NCI-H1436 (cell line): Measurements from ENCODE around the gene SLC2A13.
"Not testable (repeated sequence)": the region's sequence is repeated elsewhere in the genome, so short reads cannot be mapped to it uniquely, and the experiment has no call there.

Experiments
- DNase-seq: peaks from one replicate; lab custom pipeline; 2025; lab: John Stamatoyannopoulos, UW

SLC2A13 gene

DNA sequence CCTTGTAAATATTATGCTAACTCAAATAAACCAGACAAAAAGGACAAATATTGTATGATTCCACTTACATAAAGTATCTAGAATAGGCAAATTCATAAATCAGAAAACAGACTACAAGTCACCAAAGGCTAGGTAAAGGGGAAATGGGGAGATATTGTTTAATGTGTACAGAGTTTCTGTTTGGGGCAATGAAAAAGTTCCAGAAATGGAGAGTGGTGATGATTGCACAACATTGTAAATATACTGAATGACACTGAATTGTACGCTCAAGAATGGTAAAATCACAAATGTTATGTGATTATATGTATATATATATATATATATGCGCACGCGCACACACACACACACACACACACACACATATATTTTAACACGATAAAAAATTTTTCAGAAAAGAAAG lies 182.5 kb downstream of the SLC2A13 start:
- DNase-seq: no peak

DNA sequence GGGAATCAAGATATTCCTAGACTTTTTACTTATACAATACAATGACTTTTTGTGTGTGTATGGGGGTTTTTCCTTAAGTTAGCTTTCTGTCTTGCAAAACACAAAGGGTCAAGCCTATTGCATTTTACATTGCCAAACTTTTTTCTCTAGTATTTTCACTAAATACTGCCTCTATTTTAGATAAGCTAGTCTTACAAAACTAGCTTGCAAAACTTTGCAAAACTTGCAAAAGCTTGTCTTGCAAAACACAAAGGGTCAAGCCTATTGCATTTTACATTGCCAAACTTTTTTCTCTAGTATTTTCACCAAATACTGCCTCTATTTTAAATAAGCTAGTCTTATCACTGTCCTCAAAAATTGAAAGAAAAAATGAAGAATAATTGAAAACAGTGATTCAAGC lies 183.3 kb downstream of the SLC2A13 start:
- not testable (repeated sequence) for DNase-seq

DNA sequence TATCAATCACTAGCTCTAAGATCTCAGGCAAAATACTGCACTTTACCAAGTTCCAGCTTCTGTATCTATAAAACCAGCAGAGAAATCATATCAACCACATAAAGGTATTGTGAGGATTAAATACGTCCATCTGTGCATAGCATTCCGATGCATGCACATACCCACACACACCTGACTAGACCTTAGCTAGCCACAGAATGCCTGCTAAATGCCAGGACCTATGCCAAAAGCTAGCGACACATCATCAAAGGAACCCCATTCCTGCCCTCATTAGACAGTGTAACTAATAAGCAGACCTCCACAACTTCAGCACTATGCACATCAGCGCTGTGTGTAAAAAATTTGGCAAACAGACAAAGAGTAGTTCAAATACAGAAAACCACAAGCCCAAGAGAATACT lies 185.2 kb downstream of the SLC2A13 start:
- no peak for DNase-seq

DNA sequence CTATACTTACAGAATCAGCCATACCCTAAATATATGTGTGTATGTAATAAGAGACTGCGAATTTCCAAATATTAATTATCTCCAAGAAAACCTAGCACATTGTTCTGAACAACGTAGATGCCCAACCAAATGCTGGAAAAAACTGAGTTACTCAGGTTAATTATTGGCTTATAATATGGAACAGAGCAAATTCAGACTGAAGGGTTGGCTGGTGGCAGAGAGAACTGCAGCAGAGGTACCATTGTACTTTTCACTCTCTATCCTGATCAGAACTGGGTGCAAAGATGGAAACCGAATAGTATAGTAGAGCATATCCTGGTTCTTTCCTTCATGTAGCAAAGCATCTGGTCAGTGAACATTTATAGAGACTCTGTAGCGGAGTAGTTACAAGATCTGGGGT lies 185.7 kb downstream of the SLC2A13 start:
- no peak for DNase-seq

DNA sequence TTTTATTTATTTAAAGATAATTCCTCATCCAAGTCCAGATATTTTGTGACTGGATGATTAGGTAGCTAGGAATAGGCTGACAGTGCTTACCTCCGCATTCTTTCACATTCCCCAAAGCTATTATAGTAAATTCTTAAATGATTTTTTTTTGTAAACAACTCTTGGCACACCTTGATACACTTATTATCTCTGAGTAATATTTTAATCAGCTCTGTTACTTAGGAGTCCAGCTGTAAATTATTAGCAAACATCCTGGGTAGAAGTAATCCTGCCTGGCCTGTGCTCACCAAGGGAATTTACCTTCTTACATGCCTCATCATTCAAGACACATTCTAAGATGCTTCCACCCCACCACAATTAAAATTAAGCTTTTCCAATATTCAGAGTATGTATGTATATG lies 186.1 kb downstream of the SLC2A13 start:
- no peak for DNase-seq

DNA sequence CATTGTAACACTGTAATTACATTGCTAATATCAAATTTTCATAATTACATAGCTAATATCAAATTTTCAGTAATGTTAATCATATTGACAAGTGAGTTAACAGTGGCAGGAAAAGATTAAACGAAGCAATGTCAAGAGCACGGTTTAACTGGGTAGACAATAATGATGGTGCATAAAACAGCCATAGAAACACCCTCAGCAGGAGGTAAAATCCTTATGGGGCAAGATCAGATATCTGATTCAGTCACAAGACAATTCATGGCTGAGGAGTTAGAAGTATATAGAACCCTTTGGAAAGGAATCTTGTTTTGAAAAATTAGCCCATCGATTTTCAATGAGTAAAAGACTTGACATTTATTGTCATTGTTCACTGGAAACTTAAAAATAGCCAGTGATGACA lies 190.6 kb downstream of the SLC2A13 start:
- DNase-seq: no peak

DNA sequence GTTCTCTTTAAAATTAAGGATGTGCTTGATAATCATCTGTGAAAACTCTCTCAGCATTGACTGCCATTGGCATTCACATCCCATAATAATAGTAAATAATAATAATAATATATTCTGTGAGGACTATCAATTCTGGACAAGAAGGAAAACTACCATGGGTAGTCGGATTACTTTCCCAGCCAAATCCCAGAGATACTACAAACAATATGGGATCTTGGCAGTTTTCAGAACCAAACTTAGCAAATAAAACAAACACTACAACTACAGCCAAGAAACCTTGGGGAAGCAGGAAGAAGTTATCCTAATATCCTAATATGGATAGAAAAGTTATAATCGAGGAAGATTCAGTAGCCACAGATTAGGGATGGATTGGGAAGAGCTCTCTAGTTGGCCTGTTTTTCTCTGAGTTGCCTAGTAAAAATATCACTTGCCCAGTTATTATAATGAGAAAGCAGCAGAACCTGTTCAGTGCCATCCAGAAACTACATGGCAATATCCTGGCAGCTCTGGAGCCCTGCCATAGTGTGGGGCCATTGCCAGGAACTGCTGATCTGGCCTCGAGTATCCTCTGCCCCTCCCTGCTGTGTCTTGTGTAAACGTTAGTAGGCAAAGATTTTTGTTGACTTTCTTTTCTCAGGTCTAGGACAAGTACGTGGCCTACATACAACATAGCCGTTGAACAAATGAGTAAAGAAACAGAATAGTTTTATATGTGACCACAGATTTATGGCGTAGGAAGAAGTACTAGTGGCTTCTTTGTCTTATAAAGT lies 193.5 kb downstream of the SLC2A13 start:
- DNase-seq: no peak

DNA sequence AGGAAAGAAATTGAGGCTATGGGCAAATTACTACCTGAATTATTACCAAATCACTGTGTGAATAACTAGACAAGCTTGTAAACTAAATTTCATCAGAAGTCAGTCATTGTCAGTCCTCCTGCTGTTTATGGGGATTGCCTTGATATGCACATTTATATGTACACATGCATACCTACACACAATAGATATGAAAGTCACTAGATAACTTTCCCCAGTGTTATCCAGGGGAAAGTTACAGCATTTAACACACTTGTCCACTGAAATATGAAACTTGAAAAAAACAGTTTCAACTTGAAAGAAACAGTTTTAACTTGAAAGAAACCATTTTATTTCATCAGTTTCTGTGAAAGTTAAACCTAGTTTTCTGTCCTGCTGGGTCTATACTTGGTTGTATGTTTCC lies 199.6 kb downstream of the SLC2A13 start:
- DNase-seq: no peak

DNA sequence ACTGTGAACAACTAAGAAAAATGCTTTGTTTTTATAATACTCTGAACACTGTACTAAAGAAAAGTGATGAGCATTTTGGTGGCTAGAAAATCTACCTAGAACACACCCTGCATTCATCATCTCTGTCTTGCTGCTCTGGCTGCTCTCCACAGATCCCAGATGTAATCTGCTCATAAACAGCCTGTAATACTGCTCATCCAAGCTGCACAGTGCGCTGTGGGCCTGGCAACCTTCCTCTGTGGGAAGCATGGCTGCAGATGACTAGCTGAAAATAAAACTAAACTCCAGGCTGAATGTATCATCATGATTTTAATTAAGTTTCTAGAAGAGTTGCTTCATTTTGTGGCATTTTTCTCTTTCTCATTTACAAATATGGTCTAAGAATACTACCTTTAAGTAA lies 200.7 kb downstream of the SLC2A13 start:
- no peak for DNase-seq

DNA sequence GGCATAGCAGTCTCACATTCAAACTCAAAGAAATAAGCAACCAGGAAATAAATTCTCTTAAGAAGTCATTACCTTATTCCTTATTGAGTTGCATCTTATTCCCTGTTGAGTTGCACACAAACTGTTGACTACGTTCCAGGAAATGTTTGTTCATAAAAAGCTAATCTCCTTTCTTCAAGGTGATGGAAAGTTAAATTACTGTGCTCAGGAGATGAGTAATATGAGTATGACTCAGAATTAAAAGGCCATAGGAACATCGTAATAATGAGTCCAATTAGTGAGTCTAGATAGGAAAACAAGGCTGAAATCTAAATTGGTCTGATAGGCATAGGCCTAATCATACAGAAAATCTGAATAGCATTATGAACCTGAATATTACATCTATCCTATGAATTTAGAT lies 203.1 kb downstream of the SLC2A13 start:
- peak; percentile 3 for DNase-seq

DNA sequence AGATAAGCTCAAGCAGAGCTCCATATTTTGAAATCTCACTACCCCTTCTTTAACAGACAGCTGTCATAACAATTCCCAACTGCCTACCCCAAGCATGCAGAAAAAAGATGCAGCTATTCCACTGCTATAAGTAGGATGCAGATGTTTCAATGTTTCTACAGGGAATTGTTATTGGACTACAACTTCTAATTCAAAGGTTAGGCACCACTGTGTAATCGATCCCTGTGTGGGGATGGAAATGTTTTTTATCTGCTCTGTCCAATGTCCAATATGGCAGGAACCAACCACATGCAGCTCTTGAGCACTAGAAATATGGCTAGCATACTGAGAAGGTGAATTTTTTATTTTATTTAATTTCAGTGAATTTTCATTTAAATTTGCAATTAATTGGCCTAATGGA lies 208.6 kb downstream of the SLC2A13 start:
- no peak for DNase-seq

DNA sequence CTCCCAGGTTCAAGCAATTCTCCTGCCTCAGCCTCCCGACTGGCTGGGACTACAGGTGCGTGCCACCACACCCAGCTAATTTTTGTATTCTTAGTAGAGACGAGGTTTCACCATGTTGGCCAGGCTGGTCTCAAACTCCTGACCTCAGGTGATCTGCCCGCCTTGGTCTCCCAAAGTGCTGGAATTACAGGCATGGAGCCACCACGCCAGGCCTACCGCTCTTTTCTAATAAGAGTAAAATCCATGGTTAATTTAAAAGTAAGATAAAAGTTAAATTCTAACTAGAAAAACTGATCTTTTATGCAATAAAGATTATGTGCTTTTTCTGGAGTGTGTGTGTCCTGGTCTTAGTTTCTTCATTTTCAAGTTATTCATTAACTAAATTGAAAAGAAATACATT lies 212.5 kb downstream of the SLC2A13 start:
- DNase-seq: not testable (repeated sequence)

DNA sequence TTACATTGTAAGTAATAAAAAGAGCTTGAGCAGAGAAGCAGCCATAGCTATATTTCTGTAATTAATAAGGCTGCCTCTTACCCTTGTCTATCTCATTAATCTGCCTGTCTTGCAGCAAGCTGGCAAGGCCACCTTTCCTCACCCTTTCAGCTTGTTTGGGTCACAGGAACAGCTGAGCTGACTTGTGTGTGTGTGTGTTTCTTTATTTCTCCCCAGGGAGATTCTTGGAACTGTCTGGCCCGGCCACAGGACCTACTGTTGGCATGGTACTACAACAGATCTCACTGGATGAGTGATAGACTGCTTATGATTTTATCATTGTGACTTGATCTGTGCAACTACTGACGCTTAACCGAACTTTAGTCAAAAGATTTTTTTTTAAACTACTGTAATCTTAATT lies 213.7 kb downstream of the SLC2A13 start:
- DNase-seq: no peak

DNA sequence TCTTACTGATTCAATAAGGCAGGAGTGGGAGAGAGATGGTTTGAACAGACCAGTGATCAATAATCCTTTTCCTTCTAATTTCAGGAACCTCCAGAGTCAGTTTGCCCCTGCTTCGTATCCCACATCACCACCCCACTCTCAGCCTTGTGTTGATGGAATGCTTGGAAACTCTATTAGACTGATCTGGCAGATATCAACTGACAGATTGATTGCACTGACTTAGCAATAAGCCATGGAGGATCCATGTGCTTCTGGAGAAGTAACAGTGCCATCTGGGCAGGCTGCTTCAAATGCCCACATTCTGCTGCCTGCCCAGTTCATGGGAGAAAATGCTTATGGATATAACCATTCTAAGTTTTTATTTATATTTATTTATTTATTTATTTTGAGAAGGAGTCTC lies 218.0 kb downstream of the SLC2A13 start:
- DNase-seq: no peak

DNA sequence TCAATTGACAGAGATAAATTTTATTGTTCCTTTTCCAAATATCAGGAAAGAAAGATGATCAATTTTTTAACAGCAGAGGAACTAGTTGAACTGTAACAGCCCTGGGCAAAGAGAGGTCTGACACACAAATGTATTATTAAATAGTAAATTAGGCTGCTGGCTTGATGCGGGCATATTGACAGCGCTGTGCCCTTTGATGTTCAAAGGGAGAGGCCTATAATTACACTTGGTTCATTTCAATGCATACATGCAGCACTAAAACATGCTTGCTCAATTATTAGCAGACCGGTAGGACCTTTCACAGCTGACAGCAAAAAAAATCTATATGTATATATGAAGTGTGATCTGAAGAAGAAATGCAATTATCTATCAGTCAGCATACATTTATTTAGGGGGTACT lies 219.8 kb downstream of the SLC2A13 start:
- no peak for DNase-seq

DNA sequence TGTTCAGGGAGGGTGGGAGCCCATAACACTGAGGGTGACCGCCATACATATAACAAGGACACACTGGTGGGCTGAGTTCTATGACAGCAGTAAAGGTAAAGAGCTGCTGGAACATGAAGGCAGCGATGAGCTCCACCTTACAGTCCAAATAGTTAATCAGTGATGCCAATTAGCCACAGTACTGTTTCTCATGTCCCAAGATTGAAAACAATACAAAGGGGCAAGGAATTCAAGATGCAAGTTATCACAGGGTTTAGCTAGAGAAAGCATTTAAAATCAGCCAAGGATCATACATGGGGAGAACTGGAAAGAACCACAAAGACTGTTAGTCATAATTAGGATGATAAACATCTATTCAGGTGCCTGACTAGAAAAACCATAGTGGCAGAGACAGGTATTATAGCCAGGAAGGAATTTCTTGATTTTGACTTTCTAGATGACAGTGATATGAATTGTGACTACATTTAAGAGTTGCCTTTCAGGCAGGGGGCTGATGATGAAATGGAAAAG lies 221.2 kb downstream of the SLC2A13 start:
- no peak for DNase-seq

DNA sequence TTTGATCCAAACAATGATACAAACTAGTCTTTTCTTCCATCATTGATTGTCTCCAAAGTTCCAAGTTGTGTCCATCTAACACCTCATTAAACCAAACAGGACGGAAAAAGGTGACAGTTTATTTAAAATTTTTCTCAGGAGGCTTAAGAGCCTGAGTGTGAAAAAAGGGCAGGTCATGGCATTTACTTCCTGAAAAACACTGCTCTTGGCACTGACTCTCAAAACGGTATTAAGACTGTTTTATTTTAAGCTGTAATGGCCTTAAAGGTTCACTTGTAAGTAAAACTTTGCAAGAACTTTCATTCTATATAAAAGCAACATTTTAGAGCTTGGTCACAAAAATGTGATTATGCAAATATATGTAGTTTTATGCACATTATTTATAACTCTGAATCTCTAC lies 222.5 kb downstream of the SLC2A13 start:
- no peak for DNase-seq

DNA sequence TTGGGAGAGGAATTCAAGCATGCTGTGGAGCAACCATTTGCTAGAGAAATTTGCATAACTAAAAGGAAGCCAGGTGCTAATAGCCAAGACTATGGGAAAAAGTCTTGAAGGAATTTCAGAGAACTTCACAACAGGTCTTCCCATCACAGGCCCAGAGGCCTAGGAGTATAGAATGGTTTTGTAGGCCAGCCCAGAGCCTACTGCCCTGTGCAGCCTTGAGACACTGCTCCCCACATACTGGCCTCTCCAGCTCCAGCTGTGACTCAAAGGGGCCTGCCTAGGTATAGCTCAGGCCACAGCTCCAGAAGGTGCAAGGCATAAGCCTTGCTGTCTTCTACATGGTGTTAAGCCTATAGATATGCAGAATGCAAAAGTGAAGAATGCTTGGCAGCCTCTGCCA lies 227.1 kb downstream of the SLC2A13 start:
- DNase-seq: no peak

DNA sequence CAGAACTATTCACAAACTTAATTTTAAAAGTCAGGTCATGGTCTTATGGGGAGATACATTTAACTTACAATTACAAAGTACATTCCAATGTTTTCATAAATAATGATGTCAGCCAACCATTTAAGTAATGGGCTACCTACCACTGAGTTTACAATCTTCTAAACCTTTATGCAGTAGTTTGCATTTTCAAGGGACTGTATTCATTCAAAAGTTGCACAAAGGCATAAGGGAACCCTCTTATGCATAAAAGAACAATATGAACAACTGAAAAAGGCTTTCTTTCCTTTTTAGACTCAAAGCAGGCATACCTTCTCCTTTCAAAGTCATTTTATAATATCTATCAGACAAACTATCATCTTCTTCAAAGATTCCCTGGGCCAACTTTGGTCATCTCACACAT lies 230.2 kb downstream of the SLC2A13 start:
- no peak for DNase-seq

DNA sequence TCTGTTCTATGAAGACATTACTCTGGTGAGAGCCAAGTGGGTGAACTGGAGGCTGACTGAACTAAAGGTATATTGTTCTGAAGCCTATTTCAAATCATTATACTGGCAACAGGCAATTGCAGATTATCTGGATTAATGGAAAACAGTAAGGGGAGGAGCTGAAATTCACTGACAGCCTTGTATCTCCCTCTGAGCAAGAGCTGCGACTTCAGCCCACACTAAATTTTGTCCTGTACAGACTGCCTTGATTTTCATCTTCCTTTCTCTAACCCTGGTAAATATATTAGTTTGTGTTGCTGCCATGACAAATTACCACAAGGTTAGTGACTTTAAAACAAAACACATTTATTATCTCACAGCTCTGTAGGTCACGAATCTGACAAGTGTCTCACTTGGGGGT lies 231.1 kb downstream of the SLC2A13 start:
- no peak for DNase-seq

DNA sequence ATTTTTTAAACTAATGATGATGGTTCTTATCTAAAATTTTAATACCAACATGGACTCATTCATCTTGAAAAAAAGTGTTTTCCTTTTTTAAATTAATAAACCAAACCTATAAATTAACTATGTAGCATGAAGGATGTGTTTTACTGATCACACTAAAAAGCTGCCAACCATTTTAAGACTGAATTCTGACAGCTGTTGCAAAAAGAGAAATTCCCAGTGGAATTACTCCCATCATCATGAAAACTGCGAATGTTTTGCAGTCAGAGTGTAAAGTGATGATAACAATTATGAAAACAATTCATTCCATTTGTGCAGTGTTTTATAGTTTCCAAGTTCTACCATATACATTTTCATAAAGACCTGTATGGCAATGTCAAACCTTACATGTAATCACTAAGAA lies 232.8 kb downstream of the SLC2A13 start:
- no peak for DNase-seq

DNA sequence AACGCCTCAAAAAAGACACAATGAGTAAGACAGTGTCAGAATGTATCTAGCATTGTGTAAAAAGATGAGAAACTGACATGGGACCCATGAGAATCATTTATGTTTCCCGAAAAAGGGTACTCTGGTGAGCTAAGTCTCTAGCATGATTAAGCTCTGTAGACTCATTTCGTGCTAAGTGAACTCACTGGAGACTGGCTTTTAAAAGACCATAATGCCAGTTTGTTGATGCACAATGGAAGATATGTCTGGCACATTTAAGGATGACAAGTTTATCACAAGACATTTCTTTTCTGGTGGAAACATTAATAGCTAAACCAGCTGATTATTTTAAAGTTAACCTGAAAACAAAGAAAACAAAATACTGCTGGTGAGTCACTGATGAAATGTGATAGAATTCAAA lies 233.5 kb downstream of the SLC2A13 start:
- no peak for DNase-seq

DNA sequence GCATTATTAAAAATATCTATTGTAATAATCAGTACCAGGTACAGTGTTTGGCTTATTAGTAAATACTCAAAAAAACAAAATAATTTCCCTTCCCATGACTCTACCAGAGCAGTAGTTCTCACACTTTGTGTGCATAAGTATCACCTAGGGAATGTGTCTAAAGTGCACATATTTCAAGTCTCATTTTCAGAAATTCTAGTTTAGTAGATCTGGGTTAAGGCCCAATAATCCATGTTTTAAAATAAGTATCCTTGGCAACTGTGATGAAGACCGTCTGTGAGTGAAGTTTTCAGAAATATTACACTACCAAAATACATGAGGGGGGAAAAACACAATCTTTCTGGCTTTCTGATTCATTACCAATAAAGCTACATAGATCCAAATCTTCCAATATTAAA lies 237.6 kb downstream of the SLC2A13 start:
- no peak for DNase-seq

DNA sequence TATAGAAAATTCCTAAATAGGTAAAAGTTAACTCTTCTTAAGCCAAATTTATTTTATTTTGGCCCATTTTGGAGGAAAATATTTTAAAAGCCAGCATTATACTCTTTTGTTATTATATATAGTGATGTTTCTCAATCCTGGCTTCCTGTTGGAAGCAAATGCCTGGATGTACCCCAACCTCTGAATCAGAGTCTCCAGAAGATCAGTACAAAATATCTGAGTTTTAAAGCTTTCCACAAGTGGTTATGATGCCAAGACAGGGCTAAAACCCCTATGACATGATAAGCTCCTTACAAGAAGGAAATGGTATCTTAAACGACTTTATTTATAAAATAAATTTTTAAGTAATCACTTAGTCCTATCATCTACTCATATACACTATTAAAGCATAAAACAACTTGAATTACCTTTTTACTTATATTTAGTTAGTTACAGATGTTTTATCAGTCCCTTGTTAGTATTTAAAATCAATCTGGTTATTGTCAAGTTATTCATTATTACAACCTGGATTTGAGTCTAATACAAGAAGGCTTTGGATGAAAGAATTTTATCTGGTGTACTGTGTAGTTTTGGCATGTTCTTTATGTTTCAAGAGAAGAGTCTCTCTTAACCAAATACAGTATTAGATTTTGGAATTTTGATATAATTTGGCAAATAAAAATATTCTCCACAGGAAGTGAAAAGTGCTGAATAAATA lies 238.1 kb downstream of the SLC2A13 start:
- no peak for DNase-seq
